Astrocyte of the spinal cord (primary cell): Measurements from ENCODE around the gene ARHGAP15.

Source experiments
- DNase-seq: peaks from one replicate; pipeline ENCODE4 v3.0.0; 2011; ENCODE audit warnings: low read depth, low spot score
- H3K4me3 ChIP-seq: 2 replicates; pipeline ENCODE4 v1.5.1; 2011; ENCODE audit warnings: low read depth, mild to moderate bottlenecking, low read length, moderate library complexity
- in situ Hi-C: cut with HindIII; loops from 2 replicates; pipeline ENCODE4 v1.10.0; 2017; ENCODE audit warnings: low sequenced_read_pairs
- TF ChIP-seq, protein P1 (sequence below): IDR thresholded peaks from 2 replicates; pipeline ENCODE4 v1.5.1; 2012; ENCODE audit warnings: low read depth, mild to moderate bottlenecking, low read length, inconsistent platforms

The ARHGAP15 gene

DNA sequence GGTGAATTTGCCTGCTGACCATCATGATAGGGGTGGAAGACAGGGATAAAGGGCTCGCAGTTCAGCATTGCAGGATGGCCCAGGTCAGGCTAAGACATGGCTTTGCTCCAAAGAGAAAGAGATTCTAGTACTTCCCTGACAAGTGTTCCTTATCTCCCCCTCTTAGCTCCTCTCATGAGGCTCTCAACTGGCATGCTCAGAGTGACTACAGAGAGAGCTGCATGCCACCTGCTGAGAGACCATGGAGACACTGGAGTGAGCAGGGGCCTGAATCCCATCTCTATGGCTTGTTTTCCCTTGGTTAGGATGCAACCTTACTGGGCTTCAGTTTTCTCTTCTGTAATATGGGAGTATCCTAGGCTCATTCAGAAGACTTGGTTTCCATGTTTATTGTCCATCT lies 94.3 kb downstream of the ARHGAP15 start:
- in situ Hi-C loops: no loop called here
- no peak for DNase-seq
- no peak overlapping the region for H3K4me3 ChIP-seq
- TF ChIP-seq, protein P1, sequence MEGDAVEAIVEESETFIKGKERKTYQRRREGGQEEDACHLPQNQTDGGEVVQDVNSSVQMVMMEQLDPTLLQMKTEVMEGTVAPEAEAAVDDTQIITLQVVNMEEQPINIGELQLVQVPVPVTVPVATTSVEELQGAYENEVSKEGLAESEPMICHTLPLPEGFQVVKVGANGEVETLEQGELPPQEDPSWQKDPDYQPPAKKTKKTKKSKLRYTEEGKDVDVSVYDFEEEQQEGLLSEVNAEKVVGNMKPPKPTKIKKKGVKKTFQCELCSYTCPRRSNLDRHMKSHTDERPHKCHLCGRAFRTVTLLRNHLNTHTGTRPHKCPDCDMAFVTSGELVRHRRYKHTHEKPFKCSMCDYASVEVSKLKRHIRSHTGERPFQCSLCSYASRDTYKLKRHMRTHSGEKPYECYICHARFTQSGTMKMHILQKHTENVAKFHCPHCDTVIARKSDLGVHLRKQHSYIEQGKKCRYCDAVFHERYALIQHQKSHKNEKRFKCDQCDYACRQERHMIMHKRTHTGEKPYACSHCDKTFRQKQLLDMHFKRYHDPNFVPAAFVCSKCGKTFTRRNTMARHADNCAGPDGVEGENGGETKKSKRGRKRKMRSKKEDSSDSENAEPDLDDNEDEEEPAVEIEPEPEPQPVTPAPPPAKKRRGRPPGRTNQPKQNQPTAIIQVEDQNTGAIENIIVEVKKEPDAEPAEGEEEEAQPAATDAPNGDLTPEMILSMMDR: no peak

DNA sequence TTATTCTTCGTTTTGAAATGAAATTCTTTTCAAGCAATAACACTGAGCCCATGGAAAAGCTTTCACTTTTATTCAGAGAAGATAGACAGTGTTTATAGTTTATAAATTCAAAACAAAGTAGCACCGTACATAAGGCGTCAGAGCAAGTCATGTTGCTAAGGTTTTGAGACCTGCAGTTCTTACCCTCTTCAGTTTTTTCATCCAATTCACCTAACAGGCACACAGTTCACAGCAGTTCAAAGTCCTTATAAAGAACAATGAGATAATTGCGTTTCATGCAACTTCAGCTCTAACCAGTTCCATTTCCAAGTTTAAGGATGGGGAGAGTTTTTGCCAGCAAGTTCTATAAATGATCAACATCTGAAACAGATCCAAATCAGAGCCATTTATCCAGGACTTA lies 96.7 kb downstream of the ARHGAP15 start:
- no peak for DNase-seq
- TF ChIP-seq, protein P1: no peak
- in situ Hi-C loops: no loop called here
- H3K4me3 ChIP-seq: no peak overlapping the region

DNA sequence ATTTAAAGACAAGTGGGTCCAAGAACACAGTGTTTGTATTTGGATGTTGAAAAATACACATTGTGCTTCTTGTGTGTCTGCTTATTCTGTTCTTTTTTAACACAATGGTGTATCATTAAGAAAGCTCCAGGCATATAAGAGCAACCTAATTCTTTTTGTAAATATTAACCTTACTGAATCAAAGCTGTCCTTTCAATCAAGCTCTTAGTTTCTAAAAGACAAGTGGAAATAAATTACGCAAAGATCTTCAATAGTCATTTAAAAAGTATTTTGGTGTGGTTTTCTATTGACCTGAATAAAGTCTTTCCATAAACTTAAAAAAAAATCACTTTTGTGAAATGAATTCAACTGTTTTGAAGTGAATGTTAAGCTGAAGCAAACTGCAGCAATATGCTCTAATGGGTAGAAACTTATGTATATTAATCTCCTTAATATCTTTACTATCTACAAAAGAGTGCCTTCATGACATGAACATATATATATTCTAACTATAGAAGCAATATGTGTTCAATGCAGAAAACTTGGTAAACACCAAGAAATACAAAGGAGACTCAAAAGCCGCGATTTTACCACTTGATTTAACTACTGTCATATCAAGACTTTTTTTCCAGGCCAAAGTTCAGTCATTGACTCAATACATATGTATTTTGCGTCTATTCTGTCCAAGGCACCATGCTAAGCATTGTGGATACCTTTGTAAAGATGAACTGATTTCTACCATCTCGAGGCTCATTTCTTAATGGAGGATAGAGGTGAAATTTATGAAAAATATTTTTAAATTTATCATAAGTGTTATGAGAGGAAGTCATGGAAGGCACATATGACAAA lies 97.7 kb downstream of the ARHGAP15 start:
- in situ Hi-C loops: no loop called here
- no peak for DNase-seq
- no peak overlapping the region for H3K4me3 ChIP-seq
- TF ChIP-seq, protein P1: no peak

DNA sequence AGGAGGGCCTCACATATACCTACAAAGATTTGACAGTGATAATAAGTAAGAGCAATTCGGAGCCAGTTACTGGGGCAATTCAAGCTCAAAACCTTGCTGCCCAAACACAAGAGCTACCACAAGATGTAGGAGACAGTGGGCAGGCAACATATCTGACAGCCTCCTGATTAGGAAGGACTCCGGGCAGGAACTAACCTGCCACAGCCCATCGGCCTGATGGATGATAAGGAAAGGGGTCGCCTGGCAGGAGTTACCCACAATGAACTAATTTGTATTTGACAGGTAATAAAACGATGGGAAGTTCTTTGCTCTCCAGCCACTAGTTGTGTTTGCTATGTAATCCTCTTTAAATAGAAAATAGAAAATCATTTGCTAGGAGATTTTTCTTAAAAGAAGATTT lies 100.2 kb downstream of the ARHGAP15 start:
- no peak overlapping the region for H3K4me3 ChIP-seq
- in situ Hi-C loops: no loop called here
- DNase-seq: no peak
- TF ChIP-seq, protein P1: no peak

DNA sequence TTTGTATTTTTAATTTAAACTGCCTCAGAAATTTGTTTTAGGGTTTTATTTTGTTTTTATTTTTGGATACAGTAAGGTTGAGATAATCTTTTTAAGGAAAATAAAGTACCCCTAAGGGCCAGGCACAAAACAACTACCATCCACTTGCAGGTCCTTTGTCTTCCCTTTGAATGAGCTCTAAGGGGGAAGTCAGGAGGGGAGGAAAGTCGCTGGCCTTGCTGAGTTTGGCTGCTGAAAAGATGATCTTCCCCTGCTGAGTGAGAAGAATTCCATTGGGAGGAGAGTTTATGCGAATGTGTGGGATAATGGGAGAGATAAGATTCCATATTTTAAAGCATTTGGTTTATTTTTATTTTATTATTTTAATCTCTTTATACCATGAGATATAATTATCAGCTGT lies 100.7 kb downstream of the ARHGAP15 start:
- in situ Hi-C loops: no loop called here
- H3K4me3 ChIP-seq: no peak overlapping the region
- TF ChIP-seq, protein P1: no peak
- no peak for DNase-seq

DNA sequence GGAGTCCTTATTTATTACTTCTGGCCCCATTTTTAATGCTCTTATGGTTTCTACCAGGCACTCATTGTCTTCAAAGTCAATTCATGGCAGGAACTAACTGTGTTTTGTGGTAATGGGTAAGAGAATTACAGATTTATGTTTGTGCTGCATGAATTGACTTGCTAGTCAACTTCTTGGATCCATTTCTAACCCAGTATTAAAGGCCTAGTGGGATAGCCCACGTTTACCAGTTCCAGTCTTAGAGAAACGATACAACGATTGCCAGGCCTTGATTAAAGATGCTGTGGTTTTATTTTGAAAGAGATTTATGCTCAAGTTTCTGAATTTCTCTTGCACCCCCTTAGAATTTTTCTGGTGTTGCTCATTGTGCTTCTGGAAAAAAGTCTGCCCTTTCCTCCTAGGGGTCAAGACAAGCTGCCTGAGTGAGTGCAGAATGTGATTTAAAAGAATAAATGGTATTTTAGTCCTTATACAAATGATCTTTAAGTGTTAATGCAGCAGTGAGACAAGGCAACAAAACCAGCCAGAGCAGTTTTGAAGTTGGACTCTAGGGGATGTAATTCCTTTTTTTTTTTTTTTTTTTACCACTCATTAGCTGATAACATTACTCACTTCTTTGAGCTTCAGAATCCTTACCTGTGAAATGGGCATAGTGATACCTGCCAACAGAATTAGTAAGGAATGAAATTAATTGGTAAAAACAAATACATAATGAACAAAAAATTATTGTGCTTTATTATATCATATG lies 101.5 kb downstream of the ARHGAP15 start:
- DNase-seq: no peak
- TF ChIP-seq, protein P1: no peak
- in situ Hi-C loops: no loop called here
- no peak overlapping the region for H3K4me3 ChIP-seq
